CD14-positive monocyte (primary cell): Measurements from ENCODE around the gene KRTAP9-7. TPM values are rescaled to one million over a fixed set of nuclear protein-coding genes. Genes with fewer than 3 reads are reported as not detected.

Experiments
- DNase-seq, 3 donors: peaks; one replicate each; pipeline ENCODE4 v3.0.0-alpha.2; 2011 to 2022
- H2AFZ ChIP-seq: 2 replicates; pipeline ENCODE4 v1.6.0; 2012; ENCODE audit warnings: mild to moderate bottlenecking, low read depth, low read length, inconsistent platforms; ENCODE audit not compliant: insufficient read depth, poor library complexity, severe bottlenecking
- H3K27ac ChIP-seq, 2 donors: 1 replicate in 1 of 2; 2 replicates in 1 of 2; pipeline ENCODE4 v1.5.1; 2012 to 2013; ENCODE audit warnings: low read length in 2 of 2, control low read depth in 1 of 2, inconsistent platforms in 1 of 2, low read depth in 1 of 2, mild to moderate bottlenecking in 1 of 2
- H3K27me3 ChIP-seq, 2 donors: one replicate each; pipeline versions ENCODE4 v1.6.0 to v1.6.1; 2011 to 2013; ENCODE audit warnings: low read length in 2 of 2; ENCODE audit not compliant: control insufficient read depth in 2 of 2, insufficient read depth in 2 of 2
- H3K36me3 ChIP-seq, 2 donors: replicated peaks in 1 of 2; 1 replicate in 1 of 2; 2 replicates in 1 of 2; pipeline versions ENCODE4 v1.5.1 to v1.6.1; 2012 to 2013; ENCODE audit warnings: low read length in 2 of 2, control low read depth in 1 of 2, inconsistent platforms in 1 of 2, mild to moderate bottlenecking in 1 of 2; ENCODE audit not compliant: insufficient read depth in 2 of 2, control insufficient read depth in 1 of 2
- H3K4me1 ChIP-seq, 2 donors: 1 replicate in 1 of 2; 2 replicates in 1 of 2; pipeline versions ENCODE4 v1.5.1 to v1.6.1; 2012 to 2013; ENCODE audit warnings: low read length in 2 of 2, control low read depth in 1 of 2, inconsistent platforms in 1 of 2, mild to moderate bottlenecking in 1 of 2, moderate library complexity in 1 of 2; ENCODE audit not compliant: insufficient read depth in 2 of 2, control insufficient read depth in 1 of 2
- H3K4me2 ChIP-seq: replicated peaks from 2 replicates; pipeline ENCODE3; 2012; ENCODE audit warnings: low read length, moderate library complexity, mild to moderate bottlenecking; ENCODE audit not compliant: poor library complexity, severe bottlenecking; ENCODE audit errors: extremely low read depth
- H3K4me3 ChIP-seq, 3 experiments: fragments of 200-600 bp in 1 of 3; sonication (generic) in 1 of 3; replicated peaks in 1 of 3; 1 replicate in 2 of 3; 2 replicates in 1 of 3; pipeline ENCODE4 v1.5.1; 2011 to 2013; ENCODE audit warnings: low read length in 3 of 3, mild to moderate bottlenecking in 3 of 3, control low read depth in 2 of 3, low read depth in 2 of 3, inconsistent platforms in 1 of 3, moderate library complexity in 1 of 3
- H3K79me2 ChIP-seq: 2 replicates; pipeline ENCODE4 v1.6.0; 2012; ENCODE audit warnings: mild to moderate bottlenecking, control low read depth, inconsistent platforms, low read length, moderate library complexity; ENCODE audit not compliant: insufficient read depth
- H3K9ac ChIP-seq: 2 replicates; pipeline ENCODE4 v1.6.0; 2017; ENCODE audit warnings: low read length, mild to moderate bottlenecking; ENCODE audit not compliant: insufficient read depth, poor library complexity, severe bottlenecking
- H3K9me3 ChIP-seq, 2 donors: replicated peaks in 1 of 2; 1 replicate in 1 of 2; 2 replicates in 1 of 2; pipeline versions ENCODE4 v1.5.1 to v1.6.1; 2012 to 2013; ENCODE audit warnings: low read length in 2 of 2, control low read depth in 1 of 2; ENCODE audit not compliant: control insufficient read depth in 1 of 2, insufficient read depth in 1 of 2
- H4K20me1 ChIP-seq: 2 replicates; pipeline ENCODE4 v1.6.0; 2012; ENCODE audit warnings: mild to moderate bottlenecking, low read length, control low read depth, moderate library complexity; ENCODE audit not compliant: insufficient read depth
- H3K27ac Mint-ChIP-seq, 7 donors: one replicate each; pipeline ENCODE4 v1.8.0; 2020; ENCODE audit warnings: mild to moderate bottlenecking in 7 of 7, mixed read lengths in 7 of 7, moderate library complexity in 6 of 7, inconsistent platforms in 2 of 7
- H3K27me3 Mint-ChIP-seq, 3 donors: one replicate each; pipeline ENCODE4 v1.8.0; 2021 to 2022; ENCODE audit warnings: low read depth in 3 of 3, mild to moderate bottlenecking in 3 of 3, mixed read lengths in 3 of 3, moderate library complexity in 3 of 3, inconsistent platforms in 1 of 3
- H3K36me3 Mint-ChIP-seq, 2 donors: one replicate each; pipeline ENCODE4 v1.8.0; 2020; ENCODE audit warnings: mixed read lengths in 2 of 2, inconsistent platforms in 1 of 2, mild to moderate bottlenecking in 1 of 2
- H3K4me1 Mint-ChIP-seq: one replicate; pipeline ENCODE4 v1.8.0; 2020; ENCODE audit warnings: mild to moderate bottlenecking, mixed read lengths
- H3K4me3 Mint-ChIP-seq, 2 donors: one replicate each; pipeline ENCODE4 v1.8.0; 2020; ENCODE audit warnings: mild to moderate bottlenecking in 2 of 2, mixed read lengths in 2 of 2, moderate library complexity in 1 of 2
- H3K9me3 Mint-ChIP-seq, 7 donors: one replicate each; pipeline ENCODE4 v1.8.0; 2020 to 2022; ENCODE audit warnings: mixed read lengths in 7 of 7, mild to moderate bottlenecking in 6 of 7, moderate library complexity in 6 of 7, inconsistent platforms in 2 of 7
- CTCF ChIP-seq: fragments of 200-600 bp; IDR thresholded peaks from one replicate; pipeline ENCODE4 v1.8.0; 2022; ENCODE audit warnings: antibody characterized with exemption, mild to moderate bottlenecking
- WGBS: methylation state at CpG from one replicate; pipeline ENCODE4 v1.1.5; 2013; ENCODE audit warnings: missing lambda C conversion rate; ENCODE audit not compliant: insufficient coverage; 5-methylcytosine and 5-hydroxymethylcytosine counted together
- intact Hi-C, 2 donors: fragments of 100-400 bp; cut with micrococcal nuclease; formaldehyde crosslinking; loops; one replicate each; pipeline versions ENCODE4 v1.15.0 to v1.15.1; 2023
- polyA plus RNA-seq, 3 donors: library from polyadenylated mRNA; depleted of rRNA in 1 of 3; unstranded in 2 of 3; stranded (reverse) in 1 of 3; fragments of 300-500 nt in 2 of 3; fragments of >200 nt in 1 of 3; fragmentation: Illumina TruSeq in 2 of 3; gene quantifications; 1 replicate in 2 of 3; 2 replicates in 1 of 3; pipeline ENCODE4 v1.2.3, GENCODE V29; 2012 to 2021

The KRTAP9-7 gene
- polyA plus RNA-seq, 3 donors = not detected

- Histone ChIP-seq H3K27ac (no peak overlapping the region), H3K79me2 (no peaks in the 10 kb centered on the region), H3K9ac (no peak overlapping the region), H3K4me3 (no peak overlapping the region), H3K27me3 (peaks cover 11 to 13% of the 10 kb centered on the region in 2 donors), H4K20me1 (no peaks in the 10 kb centered on the region), H3K4me2 (no peak overlapping the region), H3K4me1 (peaks cover 19 to 31% of the 10 kb centered on the region in 2 donors), H2AFZ (no peak overlapping the region), H3K9me3 (no peaks in the 10 kb centered on the region), H3K36me3 (no peaks in the 10 kb centered on the region)
- WGBS = 43% methylated on average over 1 of the region's 3 CpGs
- no peak for DNase-seq
- Mint-ChIP-seq H3K36me3 (no peaks in the 10 kb centered on the region), H3K9me3 (peaks cover 0 to 4% (median 0%) of the 10 kb centered on the region in 7 donors), H3K4me1 (peaks cover 22% of the 10 kb centered on the region), H3K4me3 (no peak overlapping the region), H3K27me3 (peaks cover 2 to 5% (median 2%) of the 10 kb centered on the region in 3 donors), H3K27ac (peak overlapping the region in 1 of 7 donors; percentile 32)
- no peak for TF ChIP-seq CTCF
- intact Hi-C loops = no loop called here
Measured at GRCh38 chr17:41284043-41284442, 8.5 kb downstream of the KRTAP9-7 start.

- Histone ChIP-seq H3K4me2 (peak overlapping the region; percentile 22), H3K4me3 (no peak overlapping the region), H3K36me3 (no peaks in the 10 kb centered on the region), H3K4me1 (peaks cover 19 to 31% of the 10 kb centered on the region in 2 donors), H4K20me1 (no peaks in the 10 kb centered on the region), H3K27me3 (peaks cover 11 to 13% of the 10 kb centered on the region in 2 donors), H2AFZ (no peak overlapping the region), H3K9me3 (no peaks in the 10 kb centered on the region), H3K79me2 (no peaks in the 10 kb centered on the region), H3K27ac (no peak overlapping the region), H3K9ac (no peak overlapping the region)
- peaks cover 22% of the 10 kb centered on the region for H3K4me1 Mint-ChIP-seq
- no peak overlapping the region for H3K27ac Mint-ChIP-seq
- H3K4me3 Mint-ChIP-seq = no peak overlapping the region
- DNase-seq = peak; percentile 35 to 73 (median 50)
- no CpG with 5 or more reads among the region's 2 CpGs for WGBS
- peaks cover 0 to 4% (median 0%) of the 10 kb centered on the region in 7 donors for H3K9me3 Mint-ChIP-seq
- intact Hi-C loops = no loop called here
- no peaks in the 10 kb centered on the region for H3K36me3 Mint-ChIP-seq
- no peak for TF ChIP-seq CTCF
- peaks cover 2 to 5% (median 2%) of the 10 kb centered on the region in 3 donors for H3K27me3 Mint-ChIP-seq
Measured at GRCh38 chr17:41284546-41284945, 9.0 kb downstream of the KRTAP9-7 start.
